Activated naive CD8-positive, alpha-beta T cell treated with anti-CD3 and anti-CD28 coated beads, Interleukin-2, amount 50 U/mL, for 16 hours (primary cell): ENCODE results near the gene EEF1AKMT3.
"Not testable (repeated sequence)": the region's sequence is repeated elsewhere in the genome, so short reads cannot be mapped to it uniquely, and the experiment has no call there.

Experiments
- DNase-seq: peaks from one replicate; pipeline ENCODE4 v3.0.0-alpha.2; 2020; ENCODE audit warnings: low read depth, low spot score

The EEF1AKMT3 gene

GRCh38 chr12:57765003-57765697 is 7.3 kb upstream of the EEF1AKMT3 start:
- DNase-seq = no peak

GRCh38 chr12:57765698-57766463 is 6.5 kb upstream of the EEF1AKMT3 start:
- no peak for DNase-seq

GRCh38 chr12:57766464-57767304 is 5.7 kb upstream of the EEF1AKMT3 start, which contains the start of gene CYP27B1:
TSS of gene CYP27B1 (minus strand) at chr12:57767078. CDS start at chr12:57767041, 37 bp downstream.
- no peak for DNase-seq

GRCh38 chr12:57767305-57767698 is 5.1 kb upstream of the EEF1AKMT3 start:
- no peak for DNase-seq

- no peak for DNase-seq
These were observed 4.5 kb upstream of the EEF1AKMT3 start for GRCh38 chr12:57767876-57768275.

- DNase-seq = no peak
These were observed 2.8 kb upstream of the EEF1AKMT3 start for GRCh38 chr12:57769594-57769993.

- no peak for DNase-seq
These were observed 1.7 kb upstream of the EEF1AKMT3 start for GRCh38 chr12:57770734-57771133.

GRCh38 chr12:57771236-57771872 is 1.1 kb upstream of the EEF1AKMT3 start:
- peak; percentile 90 for DNase-seq

- DNase-seq = peak; percentile 88
These were observed 463 bp upstream of the EEF1AKMT3 start, which contains the start of gene METTL1 for GRCh38 chr12:57771873-57772428. TSS of gene METTL1 (minus strand) at chr12:57772105. CDS start at chr12:57772083, 22 bp downstream.

- DNase-seq = not testable (repeated sequence)
These were observed 2.2 kb downstream of the EEF1AKMT3 start for GRCh38 chr12:57774634-57775033.

- no peak for DNase-seq
These were observed 2.6 kb downstream of the EEF1AKMT3 start for GRCh38 chr12:57775044-57775443.

- no peak for DNase-seq
These were observed 3.3 kb downstream of the EEF1AKMT3 start for GRCh38 chr12:57775563-57776246.

GRCh38 chr12:57776247-57776587 is 3.8 kb downstream of the EEF1AKMT3 start:
- no peak for DNase-seq

- DNase-seq = no peak
These were observed 5.0 kb downstream of the EEF1AKMT3 start for GRCh38 chr12:57777367-57777766.

- no peak for DNase-seq
These were observed 5.5 kb downstream of the EEF1AKMT3 start for GRCh38 chr12:57777911-57778310.

- no peak for DNase-seq
These were observed 7.3 kb downstream of the EEF1AKMT3 start for GRCh38 chr12:57779736-57780135.

GRCh38 chr12:57780284-57780897 is 8.0 kb downstream of the EEF1AKMT3 start:
- DNase-seq = no peak

GRCh38 chr12:57781244-57781643 is 8.8 kb downstream of the EEF1AKMT3 start:
- DNase-seq = no peak

- DNase-seq = no peak
These were observed 9.4 kb downstream of the EEF1AKMT3 start for GRCh38 chr12:57781801-57782200.

- DNase-seq = no peak
These were observed 9.8 kb downstream of the EEF1AKMT3 start for GRCh38 chr12:57782243-57782607.
